ENCODE results near the gene STMN3. TPM values are rescaled to one million over a fixed set of nuclear protein-coding genes. Genes with fewer than 3 reads are reported as not detected.
"Not testable (repeated sequence)": the region's sequence is repeated elsewhere in the genome, so short reads cannot be mapped to it uniquely, and the experiment has no call there.

The STMN3 gene
- total RNA-seq, 1 experiment from 2014 or later = 27.9 TPM

- BruUV-seq (replicated peaks) = no TSS peak
- Mint-ChIP-seq H3K27me3 (ENCODE audit: insufficient read depth, unreplicated experiment) (no peaks in the 10 kb centered on the region), H3K36me3 (ENCODE audit: insufficient read depth, unreplicated experiment) (peaks cover 16% of the 10 kb centered on the region), H3K9me3 (ENCODE audit: unreplicated experiment) (no peaks in the 10 kb centered on the region), H3K4me3 (ENCODE audit: unreplicated experiment) (no peak overlapping the region), H3K27ac (ENCODE audit: unreplicated experiment) (no peak overlapping the region), H3K4me1 (ENCODE audit: low read depth, unreplicated experiment) (no peaks in the 10 kb centered on the region)
- Histone ChIP-seq H3K4me1 (no peaks in the 10 kb centered on the region), H3K36me3 (ENCODE audit: control insufficient read depth, insufficient read depth, low read length) (no peaks in the 10 kb centered on the region), H3K9me3 (no peaks in the 10 kb centered on the region), H3K4me3 (ENCODE audit: low read depth, low read length) (no peak overlapping the region), H3K27me3 (replicated peaks; ENCODE audit: control insufficient read depth, insufficient read depth, low read length) (no peaks in the 10 kb centered on the region)
- no peak for TF ChIP-seq CTCF (IDR thresholded peaks at IDR 0.05; ENCODE audit: insufficient read depth in 1 of 2, low read depth in 1 of 2, low read length in 1 of 2, severe bottlenecking in 1 of 2, unreplicated experiment in 1 of 2)
- no peak for DNase-seq
- ChIA-PET POLR2A (no interaction called here), CTCF (no interaction called here)
- intact Hi-C loops (cut with micrococcal nuclease; ENCODE audit: unreplicated experiment) = no loop called here
These were observed 22.6 kb upstream of the STMN3 start for GRCh38 chr20:63675681-63676368.

GRCh38 chr20:63673951-63674350, 20.7 kb upstream of the STMN3 start:
- H3K27ac Mint-ChIP-seq (ENCODE audit: unreplicated experiment) = no peak overlapping the region
- POLR2A ChIA-PET = no interaction called here

GRCh38 chr20:63672666-63673065, 19.4 kb upstream of the STMN3 start:
- Histone ChIP-seq H3K4me3 (ENCODE audit: low read depth, low read length) (no peak overlapping the region), H3K27me3 (replicated peaks; ENCODE audit: control insufficient read depth, insufficient read depth, low read length) (no peaks in the 10 kb centered on the region), H3K9me3 (no peaks in the 10 kb centered on the region), H3K36me3 (ENCODE audit: control insufficient read depth, insufficient read depth, low read length) (no peaks in the 10 kb centered on the region), H3K4me1 (no peaks in the 10 kb centered on the region)
- POLR2A ChIA-PET = no interaction called here
- CTCF ChIA-PET = no interaction called here
- BruUV-seq (replicated peaks) = no TSS peak
- Mint-ChIP-seq H3K4me1 (ENCODE audit: low read depth, unreplicated experiment) (peaks cover 6% of the 10 kb centered on the region), H3K27me3 (ENCODE audit: insufficient read depth, unreplicated experiment) (no peaks in the 10 kb centered on the region), H3K4me3 (ENCODE audit: unreplicated experiment) (no peak overlapping the region), H3K36me3 (ENCODE audit: insufficient read depth, unreplicated experiment) (peaks cover 17% of the 10 kb centered on the region), H3K27ac (ENCODE audit: unreplicated experiment) (no peak overlapping the region), H3K9me3 (ENCODE audit: unreplicated experiment) (no peaks in the 10 kb centered on the region)
- intact Hi-C loops (cut with micrococcal nuclease; ENCODE audit: unreplicated experiment) = no loop called here
- DNase-seq = no peak
- TF ChIP-seq CTCF (IDR thresholded peaks at IDR 0.05; ENCODE audit: insufficient read depth in 1 of 2, low read depth in 1 of 2, low read length in 1 of 2, severe bottlenecking in 1 of 2, unreplicated experiment in 1 of 2) = no peak

More at GRCh38 chr20:63673951-63674350, 20.7 kb upstream of the STMN3 start:
- no peak overlapping the region for H3K4me3 ChIP-seq (ENCODE audit: low read depth, low read length)
- Mint-ChIP-seq H3K27me3 (ENCODE audit: insufficient read depth, unreplicated experiment) (no peaks in the 10 kb centered on the region), H3K4me1 (ENCODE audit: low read depth, unreplicated experiment) (no peaks in the 10 kb centered on the region), H3K4me3 (ENCODE audit: unreplicated experiment) (no peak overlapping the region), H3K9me3 (ENCODE audit: unreplicated experiment) (no peaks in the 10 kb centered on the region), H3K36me3 (ENCODE audit: insufficient read depth, unreplicated experiment) (peaks cover 19% of the 10 kb centered on the region)
- H3K9me3 ChIP-seq = no peaks in the 10 kb centered on the region
- no TSS peak for BruUV-seq (replicated peaks)
- H3K36me3 ChIP-seq (ENCODE audit: control insufficient read depth, insufficient read depth, low read length) = no peaks in the 10 kb centered on the region
- no peak for DNase-seq
- no peaks in the 10 kb centered on the region for H3K4me1 ChIP-seq
- TF ChIP-seq CTCF (IDR thresholded peaks at IDR 0.05; ENCODE audit: insufficient read depth in 1 of 2, low read depth in 1 of 2, low read length in 1 of 2, severe bottlenecking in 1 of 2, unreplicated experiment in 1 of 2) = no peak
- intact Hi-C loops (cut with micrococcal nuclease; ENCODE audit: unreplicated experiment) = no loop called here
- no peaks in the 10 kb centered on the region for H3K27me3 ChIP-seq (replicated peaks; ENCODE audit: control insufficient read depth, insufficient read depth, low read length)
- CTCF ChIA-PET = interaction anchor here (0.6 kb wide), 1 partner anchor 243 kb away, joined by 3 read pairs; no protein-coding TSS in a partner anchor

GRCh38 chr20:63671695-63672094, 18.5 kb upstream of the STMN3 start:
- H3K9me3 Mint-ChIP-seq (ENCODE audit: unreplicated experiment); BruUV-seq (replicated peaks); H3K27ac Mint-ChIP-seq (ENCODE audit: unreplicated experiment); H3K9me3 ChIP-seq; H3K36me3 ChIP-seq (ENCODE audit: control insufficient read depth, insufficient read depth, low read length); CTCF ChIA-PET; DNase-seq; intact Hi-C loops (cut with micrococcal nuclease; ENCODE audit: unreplicated experiment); H3K27me3 Mint-ChIP-seq (ENCODE audit: insufficient read depth, unreplicated experiment); H3K4me1 Mint-ChIP-seq (ENCODE audit: low read depth, unreplicated experiment); H3K4me1 ChIP-seq; H3K27me3 ChIP-seq (replicated peaks; ENCODE audit: control insufficient read depth, insufficient read depth, low read length); POLR2A ChIA-PET; H3K4me3 ChIP-seq (ENCODE audit: low read depth, low read length); H3K4me3 Mint-ChIP-seq (ENCODE audit: unreplicated experiment): not testable (repeated sequence)
- H3K36me3 Mint-ChIP-seq (ENCODE audit: insufficient read depth, unreplicated experiment) = peaks cover 17% of the 10 kb centered on the region

Data from Caco-2 (cell line).